C4-2B (cell line): ENCODE measurements around the gene NIPBL.

Experiments
- ZFX ChIP-seq: fragments of 450-650 bp; IDR thresholded peaks from 2 replicates; pipeline ENCODE4 v1.6.1; 2017
- TF ChIP-seq, protein P1 (sequence below): fragments of 450-650 bp; conservative IDR thresholded peaks from 2 replicates; pipeline ENCODE4 v1.5.1; 2017; ENCODE audit warnings: mild to moderate bottlenecking

DNA sequence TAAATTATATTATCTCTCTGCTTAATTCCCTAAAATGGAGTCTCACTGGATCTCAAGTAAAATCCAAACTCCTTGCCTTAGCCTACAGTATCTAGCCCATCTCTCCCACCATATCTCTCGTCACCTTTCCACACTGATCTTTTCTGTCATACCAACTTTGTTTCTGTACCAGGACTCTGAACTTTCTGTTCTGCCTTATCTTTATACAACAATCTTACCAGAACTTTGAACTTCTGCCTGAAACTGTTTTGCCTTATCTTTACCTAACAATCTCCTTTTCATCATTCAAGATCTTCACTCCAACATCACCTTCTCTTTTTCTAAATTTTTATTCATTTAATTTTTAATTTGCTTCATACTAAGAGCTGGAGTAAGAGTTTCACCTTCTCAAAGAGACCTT, 233.6 kb downstream of the NIPBL start:
- TF ChIP-seq, protein P1, sequence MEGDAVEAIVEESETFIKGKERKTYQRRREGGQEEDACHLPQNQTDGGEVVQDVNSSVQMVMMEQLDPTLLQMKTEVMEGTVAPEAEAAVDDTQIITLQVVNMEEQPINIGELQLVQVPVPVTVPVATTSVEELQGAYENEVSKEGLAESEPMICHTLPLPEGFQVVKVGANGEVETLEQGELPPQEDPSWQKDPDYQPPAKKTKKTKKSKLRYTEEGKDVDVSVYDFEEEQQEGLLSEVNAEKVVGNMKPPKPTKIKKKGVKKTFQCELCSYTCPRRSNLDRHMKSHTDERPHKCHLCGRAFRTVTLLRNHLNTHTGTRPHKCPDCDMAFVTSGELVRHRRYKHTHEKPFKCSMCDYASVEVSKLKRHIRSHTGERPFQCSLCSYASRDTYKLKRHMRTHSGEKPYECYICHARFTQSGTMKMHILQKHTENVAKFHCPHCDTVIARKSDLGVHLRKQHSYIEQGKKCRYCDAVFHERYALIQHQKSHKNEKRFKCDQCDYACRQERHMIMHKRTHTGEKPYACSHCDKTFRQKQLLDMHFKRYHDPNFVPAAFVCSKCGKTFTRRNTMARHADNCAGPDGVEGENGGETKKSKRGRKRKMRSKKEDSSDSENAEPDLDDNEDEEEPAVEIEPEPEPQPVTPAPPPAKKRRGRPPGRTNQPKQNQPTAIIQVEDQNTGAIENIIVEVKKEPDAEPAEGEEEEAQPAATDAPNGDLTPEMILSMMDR = no peak
- no peak for TF ChIP-seq ZFX
